ENCODE results near the gene SOBP.

Gene SOBP

DNA sequence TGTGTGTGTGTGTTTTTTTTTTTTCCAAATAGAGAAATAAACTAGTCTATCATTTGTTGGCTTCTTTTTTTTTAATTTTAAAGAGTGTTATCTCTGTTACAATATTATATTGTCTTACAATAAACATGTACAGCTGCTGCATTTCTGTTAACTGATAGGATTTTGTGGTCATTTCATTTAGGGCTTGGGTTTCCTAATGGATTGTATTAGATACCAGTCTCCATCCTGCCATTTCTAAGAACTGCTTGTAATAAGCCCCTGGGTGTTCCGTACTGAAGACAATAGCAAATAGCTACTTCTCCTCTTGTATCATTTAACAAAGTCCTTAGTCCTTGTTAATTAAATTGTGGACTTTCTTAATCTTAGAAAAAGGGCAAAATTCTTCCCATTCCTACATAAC lies 45.7 kb downstream of the SOBP start (continued):
- TF ChIP-seq, protein P1, sequence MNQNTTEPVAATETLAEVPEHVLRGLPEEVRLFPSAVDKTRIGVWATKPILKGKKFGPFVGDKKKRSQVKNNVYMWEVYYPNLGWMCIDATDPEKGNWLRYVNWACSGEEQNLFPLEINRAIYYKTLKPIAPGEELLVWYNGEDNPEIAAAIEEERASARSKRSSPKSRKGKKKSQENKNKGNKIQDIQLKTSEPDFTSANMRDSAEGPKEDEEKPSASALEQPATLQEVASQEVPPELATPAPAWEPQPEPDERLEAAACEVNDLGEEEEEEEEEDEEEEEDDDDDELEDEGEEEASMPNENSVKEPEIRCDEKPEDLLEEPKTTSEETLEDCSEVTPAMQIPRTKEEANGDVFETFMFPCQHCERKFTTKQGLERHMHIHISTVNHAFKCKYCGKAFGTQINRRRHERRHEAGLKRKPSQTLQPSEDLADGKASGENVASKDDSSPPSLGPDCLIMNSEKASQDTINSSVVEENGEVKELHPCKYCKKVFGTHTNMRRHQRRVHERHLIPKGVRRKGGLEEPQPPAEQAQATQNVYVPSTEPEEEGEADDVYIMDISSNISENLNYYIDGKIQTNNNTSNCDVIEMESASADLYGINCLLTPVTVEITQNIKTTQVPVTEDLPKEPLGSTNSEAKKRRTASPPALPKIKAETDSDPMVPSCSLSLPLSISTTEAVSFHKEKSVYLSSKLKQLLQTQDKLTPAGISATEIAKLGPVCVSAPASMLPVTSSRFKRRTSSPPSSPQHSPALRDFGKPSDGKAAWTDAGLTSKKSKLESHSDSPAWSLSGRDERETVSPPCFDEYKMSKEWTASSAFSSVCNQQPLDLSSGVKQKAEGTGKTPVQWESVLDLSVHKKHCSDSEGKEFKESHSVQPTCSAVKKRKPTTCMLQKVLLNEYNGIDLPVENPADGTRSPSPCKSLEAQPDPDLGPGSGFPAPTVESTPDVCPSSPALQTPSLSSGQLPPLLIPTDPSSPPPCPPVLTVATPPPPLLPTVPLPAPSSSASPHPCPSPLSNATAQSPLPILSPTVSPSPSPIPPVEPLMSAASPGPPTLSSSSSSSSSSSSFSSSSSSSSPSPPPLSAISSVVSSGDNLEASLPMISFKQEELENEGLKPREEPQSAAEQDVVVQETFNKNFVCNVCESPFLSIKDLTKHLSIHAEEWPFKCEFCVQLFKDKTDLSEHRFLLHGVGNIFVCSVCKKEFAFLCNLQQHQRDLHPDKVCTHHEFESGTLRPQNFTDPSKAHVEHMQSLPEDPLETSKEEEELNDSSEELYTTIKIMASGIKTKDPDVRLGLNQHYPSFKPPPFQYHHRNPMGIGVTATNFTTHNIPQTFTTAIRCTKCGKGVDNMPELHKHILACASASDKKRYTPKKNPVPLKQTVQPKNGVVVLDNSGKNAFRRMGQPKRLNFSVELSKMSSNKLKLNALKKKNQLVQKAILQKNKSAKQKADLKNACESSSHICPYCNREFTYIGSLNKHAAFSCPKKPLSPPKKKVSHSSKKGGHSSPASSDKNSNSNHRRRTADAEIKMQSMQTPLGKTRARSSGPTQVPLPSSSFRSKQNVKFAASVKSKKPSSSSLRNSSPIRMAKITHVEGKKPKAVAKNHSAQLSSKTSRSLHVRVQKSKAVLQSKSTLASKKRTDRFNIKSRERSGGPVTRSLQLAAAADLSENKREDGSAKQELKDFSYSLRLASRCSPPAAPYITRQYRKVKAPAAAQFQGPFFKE (tag by site-specific recombination; IDR thresholded peaks at IDR 0.05; ENCODE audit: borderline replicate concordance): no peak
- TF ChIP-seq OSR2 (tag by site-specific recombination; IDR thresholded peaks at IDR 0.05): no peak
- TF ChIP-seq, protein P2, sequence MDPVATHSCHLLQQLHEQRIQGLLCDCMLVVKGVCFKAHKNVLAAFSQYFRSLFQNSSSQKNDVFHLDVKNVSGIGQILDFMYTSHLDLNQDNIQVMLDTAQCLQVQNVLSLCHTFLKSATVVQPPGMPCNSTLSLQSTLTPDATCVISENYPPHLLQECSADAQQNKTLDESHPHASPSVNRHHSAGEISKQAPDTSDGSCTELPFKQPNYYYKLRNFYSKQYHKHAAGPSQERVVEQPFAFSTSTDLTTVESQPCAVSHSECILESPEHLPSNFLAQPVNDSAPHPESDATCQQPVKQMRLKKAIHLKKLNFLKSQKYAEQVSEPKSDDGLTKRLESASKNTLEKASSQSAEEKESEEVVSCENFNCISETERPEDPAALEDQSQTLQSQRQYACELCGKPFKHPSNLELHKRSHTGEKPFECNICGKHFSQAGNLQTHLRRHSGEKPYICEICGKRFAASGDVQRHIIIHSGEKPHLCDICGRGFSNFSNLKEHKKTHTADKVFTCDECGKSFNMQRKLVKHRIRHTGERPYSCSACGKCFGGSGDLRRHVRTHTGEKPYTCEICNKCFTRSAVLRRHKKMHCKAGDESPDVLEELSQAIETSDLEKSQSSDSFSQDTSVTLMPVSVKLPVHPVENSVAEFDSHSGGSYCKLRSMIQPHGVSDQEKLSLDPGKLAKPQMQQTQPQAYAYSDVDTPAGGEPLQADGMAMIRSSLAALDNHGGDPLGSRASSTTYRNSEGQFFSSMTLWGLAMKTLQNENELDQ (tag by site-specific recombination; IDR thresholded peaks at IDR 0.05; ENCODE audit: low read depth): no peak
- no peak for TF ChIP-seq ZNF707 (tag by site-specific recombination; IDR thresholded peaks at IDR 0.05)
- TF ChIP-seq ZEB2 (tag by site-specific recombination; IDR thresholded peaks at IDR 0.05): no peak
- TF ChIP-seq SP3 (tag by site-specific recombination; IDR thresholded peaks at IDR 0.05): no peak
- no peak for TF ChIP-seq ZNF16 (tag by site-specific recombination; IDR thresholded peaks at IDR 0.05; ENCODE audit: low read depth)
- TF ChIP-seq, protein P3, sequence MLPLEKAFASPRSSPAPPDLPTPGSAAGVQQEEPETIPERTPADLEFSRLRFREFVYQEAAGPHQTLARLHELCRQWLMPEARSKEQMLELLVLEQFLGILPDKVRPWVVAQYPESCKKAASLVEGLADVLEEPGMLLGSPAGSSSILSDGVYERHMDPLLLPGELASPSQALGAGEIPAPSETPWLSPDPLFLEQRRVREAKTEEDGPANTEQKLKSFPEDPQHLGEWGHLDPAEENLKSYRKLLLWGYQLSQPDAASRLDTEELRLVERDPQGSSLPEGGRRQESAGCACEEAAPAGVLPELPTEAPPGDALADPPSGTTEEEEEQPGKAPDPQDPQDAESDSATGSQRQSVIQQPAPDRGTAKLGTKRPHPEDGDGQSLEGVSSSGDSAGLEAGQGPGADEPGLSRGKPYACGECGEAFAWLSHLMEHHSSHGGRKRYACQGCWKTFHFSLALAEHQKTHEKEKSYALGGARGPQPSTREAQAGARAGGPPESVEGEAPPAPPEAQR (tag by site-specific recombination; IDR thresholded peaks at IDR 0.05): no peak

DNA sequence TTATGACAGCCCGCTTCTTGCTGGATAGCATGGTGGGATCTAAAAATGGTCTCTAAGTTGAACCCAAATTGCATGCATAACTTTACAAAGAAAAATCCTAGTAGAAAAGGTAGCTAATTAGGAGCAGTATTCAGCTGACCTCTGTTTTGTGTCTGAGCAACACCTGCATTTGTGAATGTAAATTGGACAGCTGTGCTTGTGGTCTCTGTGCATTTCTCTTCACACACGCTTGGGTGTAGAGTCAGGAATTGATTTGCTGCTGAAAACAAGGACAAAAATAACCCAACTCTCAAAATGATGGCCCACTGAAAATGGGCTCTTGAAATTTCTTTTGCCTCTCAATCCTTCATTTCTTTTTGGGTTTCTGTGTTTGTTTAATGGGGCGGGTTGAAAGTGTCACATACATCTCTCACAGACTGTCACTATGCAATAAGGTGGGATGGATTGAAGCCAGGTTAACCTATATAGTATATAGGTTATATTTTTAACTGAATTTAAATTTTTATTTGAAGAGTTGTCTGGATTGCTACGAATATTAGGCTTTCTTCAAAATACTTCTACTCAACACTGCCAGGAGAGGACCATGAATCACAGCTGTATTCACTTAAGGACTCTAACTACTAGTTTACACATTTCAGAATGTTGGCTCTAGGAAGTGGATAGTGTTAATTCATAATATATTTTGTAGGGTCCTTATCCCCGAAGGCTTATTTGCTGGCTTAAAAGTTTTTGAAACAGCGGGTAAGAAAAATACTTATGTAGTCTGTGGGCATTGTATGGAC lies 46.5 kb downstream of the SOBP start:
- POLR2A ChIA-PET: no interaction called here

More for the DNA sequence above, 46.5 kb downstream of the SOBP start:
- TF ChIP-seq YY2 (tag by site-specific recombination; IDR thresholded peaks at IDR 0.05) (no peak), SCRT2 (tag by site-specific recombination; IDR thresholded peaks at IDR 0.05) (no peak), ZSCAN16 (tag by site-specific recombination; IDR thresholded peaks at IDR 0.05) (no peak)
- TF ChIP-seq, protein P4, sequence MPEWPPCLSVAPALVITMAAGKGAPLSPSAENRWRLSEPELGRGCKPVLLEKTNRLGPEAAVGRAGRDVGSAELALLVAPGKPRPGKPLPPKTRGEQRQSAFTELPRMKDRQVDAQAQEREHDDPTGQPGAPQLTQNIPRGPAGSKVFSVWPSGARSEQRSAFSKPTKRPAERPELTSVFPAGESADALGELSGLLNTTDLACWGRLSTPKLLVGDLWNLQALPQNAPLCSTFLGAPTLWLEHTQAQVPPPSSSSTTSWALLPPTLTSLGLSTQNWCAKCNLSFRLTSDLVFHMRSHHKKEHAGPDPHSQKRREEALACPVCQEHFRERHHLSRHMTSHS (tag by site-specific recombination; IDR thresholded peaks at IDR 0.05): no peak
- TF ChIP-seq, protein P5, sequence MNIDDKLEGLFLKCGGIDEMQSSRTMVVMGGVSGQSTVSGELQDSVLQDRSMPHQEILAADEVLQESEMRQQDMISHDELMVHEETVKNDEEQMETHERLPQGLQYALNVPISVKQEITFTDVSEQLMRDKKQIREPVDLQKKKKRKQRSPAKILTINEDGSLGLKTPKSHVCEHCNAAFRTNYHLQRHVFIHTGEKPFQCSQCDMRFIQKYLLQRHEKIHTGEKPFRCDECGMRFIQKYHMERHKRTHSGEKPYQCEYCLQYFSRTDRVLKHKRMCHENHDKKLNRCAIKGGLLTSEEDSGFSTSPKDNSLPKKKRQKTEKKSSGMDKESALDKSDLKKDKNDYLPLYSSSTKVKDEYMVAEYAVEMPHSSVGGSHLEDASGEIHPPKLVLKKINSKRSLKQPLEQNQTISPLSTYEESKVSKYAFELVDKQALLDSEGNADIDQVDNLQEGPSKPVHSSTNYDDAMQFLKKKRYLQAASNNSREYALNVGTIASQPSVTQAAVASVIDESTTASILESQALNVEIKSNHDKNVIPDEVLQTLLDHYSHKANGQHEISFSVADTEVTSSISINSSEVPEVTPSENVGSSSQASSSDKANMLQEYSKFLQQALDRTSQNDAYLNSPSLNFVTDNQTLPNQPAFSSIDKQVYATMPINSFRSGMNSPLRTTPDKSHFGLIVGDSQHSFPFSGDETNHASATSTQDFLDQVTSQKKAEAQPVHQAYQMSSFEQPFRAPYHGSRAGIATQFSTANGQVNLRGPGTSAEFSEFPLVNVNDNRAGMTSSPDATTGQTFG (tag by site-specific recombination; IDR thresholded peaks at IDR 0.05; ENCODE audit: borderline replicate concordance): no peak
- CTCF ChIA-PET: no interaction called here
- Histone ChIP-seq H3K4me3 (ENCODE audit: low read depth, low read length) (no peak overlapping the region), H3K9me3 (ENCODE audit: control insufficient read depth, insufficient read depth, low read depth, low read length) (no peaks in the 10 kb centered on the region), H3K4me1 (ENCODE audit: control insufficient read depth, insufficient read depth, low read length) (peaks cover 24% of the 10 kb centered on the region), H3K27ac (ENCODE audit: extremely low read depth, low read depth, low read length) (no peak overlapping the region), H3K36me3 (ENCODE audit: control insufficient read depth in 2 of 2, insufficient read depth in 1 of 2, low read length in 2 of 2) (peaks cover 3 to 14% of the 10 kb centered on the region in 2 experiments; a peak in 1 of 3 replicates)

Data from HEK293 (cell line).